Activated gamma-delta T cell (primary cell): ENCODE measurements around the gene KCNQ1OT1.

Source experiments
- DNase-seq: peaks from one replicate; lab custom pipeline; 2025; lab: John Stamatoyannopoulos, UW

The KCNQ1OT1 gene

DNA sequence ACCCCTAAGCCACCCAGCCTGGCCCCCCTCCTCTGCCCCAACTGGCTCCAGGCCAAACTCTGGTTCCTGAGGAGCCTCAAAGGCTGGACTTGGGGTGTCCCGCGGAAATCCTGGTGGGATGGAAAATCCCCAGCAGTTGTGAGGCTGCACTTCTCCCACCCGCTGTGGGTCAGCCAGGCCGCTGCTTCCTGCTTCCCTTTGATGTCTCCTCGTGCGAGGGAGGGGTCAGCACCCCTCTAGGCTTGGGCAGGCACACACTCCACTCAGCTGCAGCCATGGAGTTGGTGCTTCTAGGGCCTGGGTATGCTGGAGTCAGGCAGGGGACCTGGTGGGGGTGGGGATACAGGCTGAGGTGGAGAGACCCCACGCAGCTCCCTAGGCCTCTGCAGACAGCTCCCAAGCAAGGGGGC, 12.0 kb downstream of the KCNQ1OT1 start:
- DNase-seq: no peak

GRCh38 chr11:2687223-2687530, 12.6 kb downstream of the KCNQ1OT1 start:
- DNase-seq: no peak

GRCh38 chr11:2686360-2687222, 13.2 kb downstream of the KCNQ1OT1 start:
- DNase-seq: no peak

DNA sequence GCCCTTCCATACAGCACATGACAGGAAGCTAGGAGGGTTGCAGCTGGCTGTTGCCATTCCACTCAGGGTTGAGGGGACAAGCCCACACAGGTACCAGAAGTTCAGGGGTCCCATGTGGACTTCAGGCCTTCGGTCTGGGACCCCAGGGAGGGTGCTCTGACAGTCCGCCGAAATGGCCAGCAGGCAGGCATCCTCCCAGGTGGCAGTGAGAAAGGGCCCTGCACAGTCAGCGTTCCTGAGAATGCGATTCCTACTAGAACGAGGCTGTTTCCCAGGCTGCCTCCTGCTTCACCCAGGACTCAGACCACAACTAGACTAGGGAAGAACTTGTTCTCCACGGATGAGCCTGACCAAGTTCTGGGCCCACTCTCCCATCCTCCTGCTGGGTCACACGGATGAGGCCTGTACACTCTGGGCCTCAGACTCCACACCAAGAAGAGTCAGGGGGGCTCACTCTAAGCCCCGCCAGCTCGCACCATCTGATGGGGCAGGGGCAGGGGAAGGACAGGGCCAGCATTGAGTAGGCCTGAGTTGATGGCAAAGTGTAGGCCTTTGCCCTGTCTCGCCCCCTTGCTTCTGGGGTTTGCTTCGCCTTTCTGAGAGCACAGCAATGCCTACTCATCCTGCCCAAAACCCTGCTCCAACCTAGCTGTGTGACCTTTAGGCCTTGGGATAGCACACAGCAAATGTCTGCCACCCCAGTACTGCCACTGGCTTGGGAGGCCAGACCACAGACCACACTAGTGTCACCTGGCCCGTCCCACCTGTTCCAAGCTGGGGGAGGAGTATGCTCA, 14.0 kb downstream of the KCNQ1OT1 start:
- DNase-seq: no peak

DNA sequence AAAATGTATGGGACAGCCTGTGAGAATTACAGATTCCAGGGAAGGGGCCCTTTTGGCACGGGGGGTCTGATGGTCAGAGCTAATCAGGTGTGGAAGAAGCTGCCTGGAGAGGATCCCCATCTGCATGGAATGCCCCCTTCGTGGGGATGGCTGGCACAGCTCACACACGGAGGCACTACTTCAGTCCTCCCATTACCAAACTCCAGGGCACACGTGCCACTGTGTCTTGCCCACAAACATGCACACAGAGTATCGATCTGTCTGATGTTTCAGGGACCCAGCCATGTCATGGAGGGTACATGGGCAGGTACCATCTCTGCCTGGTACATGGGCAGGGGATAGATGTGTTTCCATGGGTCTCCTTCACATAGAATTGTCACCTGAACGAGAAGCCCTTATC, 14.7 kb downstream of the KCNQ1OT1 start:
- no peak for DNase-seq

- no peak for DNase-seq
Measured at GRCh38 chr11:2684581-2684980, 15.2 kb downstream of the KCNQ1OT1 start.

GRCh38 chr11:2683806-2684205, 16.0 kb downstream of the KCNQ1OT1 start:
- DNase-seq: no peak

GRCh38 chr11:2681408-2682145, 18.2 kb downstream of the KCNQ1OT1 start:
- no peak for DNase-seq

- no peak for DNase-seq
Measured at GRCh38 chr11:2679011-2679676, 20.6 kb downstream of the KCNQ1OT1 start.

DNA sequence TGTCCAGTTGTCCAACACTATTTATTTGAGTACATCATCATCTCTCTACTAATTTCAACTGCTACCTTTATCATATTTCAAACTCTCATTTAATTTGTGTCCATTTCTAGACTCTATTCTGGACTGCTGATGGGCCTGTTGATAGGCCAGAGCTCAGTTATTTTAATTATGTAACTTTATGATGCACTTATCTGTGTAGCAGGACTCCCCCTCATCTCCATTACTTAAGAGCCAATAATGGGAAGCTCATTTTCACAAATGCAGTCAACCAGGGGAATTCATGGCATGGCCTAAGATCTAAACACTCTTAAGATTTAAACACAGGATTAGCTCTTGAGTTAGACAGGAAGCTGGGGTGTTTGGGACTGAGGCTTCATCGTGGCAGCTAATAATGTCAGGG, 21.4 kb downstream of the KCNQ1OT1 start:
- DNase-seq: no peak

DNA sequence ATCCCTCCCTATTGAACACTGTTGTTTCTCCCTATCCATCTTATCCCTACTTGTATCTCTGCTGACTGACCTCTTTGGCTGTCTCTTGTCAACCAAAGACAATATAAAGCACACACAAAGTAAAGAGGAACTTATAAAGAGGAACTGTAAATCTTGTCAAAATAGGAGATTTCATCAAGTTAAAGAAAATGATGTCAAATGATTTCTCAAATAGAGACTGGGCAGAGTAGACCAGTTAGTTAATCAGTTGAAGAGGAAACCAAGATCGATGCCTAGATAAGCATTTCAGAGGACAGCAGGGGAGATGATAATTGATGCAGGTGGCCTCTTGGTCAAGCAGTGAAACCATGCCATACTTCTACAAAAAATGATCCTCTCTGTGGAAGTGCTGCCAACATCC, 22.7 kb downstream of the KCNQ1OT1 start:
- no peak for DNase-seq

- no peak for DNase-seq
Measured at GRCh38 chr11:2675540-2675939, 24.3 kb downstream of the KCNQ1OT1 start.

DNA sequence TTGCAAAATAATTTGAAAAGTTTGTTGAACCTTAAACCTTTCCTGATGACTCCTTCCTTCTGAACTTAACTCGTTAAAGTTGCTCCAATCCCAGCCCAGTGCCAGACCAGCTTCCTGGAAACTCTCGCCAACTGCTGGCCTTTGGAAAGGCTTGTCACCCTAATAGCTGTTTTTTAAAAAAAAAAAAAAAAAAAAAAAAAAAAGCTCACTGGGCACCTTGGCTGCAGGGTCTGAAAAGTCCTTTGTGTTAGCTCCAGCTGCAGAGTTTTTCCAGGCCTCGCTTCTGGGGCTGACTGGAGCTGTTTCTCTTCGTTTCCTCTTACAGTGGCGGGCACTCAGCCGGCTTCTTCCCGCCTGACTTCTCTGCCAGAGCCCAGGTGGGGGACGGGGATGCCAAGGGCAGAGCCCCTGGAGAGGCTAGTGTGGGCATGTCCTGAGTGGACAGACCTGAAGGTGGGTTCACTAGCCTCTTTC, 25.1 kb downstream of the KCNQ1OT1 start:
- no peak for DNase-seq

GRCh38 chr11:2673871-2674471, 25.8 kb downstream of the KCNQ1OT1 start:
- DNase-seq: no peak

DNA sequence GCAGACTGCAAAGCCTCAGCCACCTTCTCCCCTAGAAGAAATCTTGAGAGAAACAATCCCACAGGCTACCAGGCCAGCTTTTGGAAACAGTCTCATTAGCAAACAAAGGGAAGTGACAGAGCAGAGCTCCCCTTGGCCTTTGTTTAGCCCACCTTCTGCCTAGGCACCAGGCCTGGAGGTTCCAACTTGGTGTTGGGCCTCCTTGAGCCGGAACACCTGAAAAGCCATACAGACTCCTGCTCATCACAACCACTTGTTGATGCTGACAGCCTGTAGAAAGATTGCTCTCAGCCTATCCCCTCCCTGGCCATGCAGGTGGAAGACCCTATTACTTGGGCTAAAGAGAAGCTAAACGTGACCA, 26.6 kb downstream of the KCNQ1OT1 start:
- no peak for DNase-seq

GRCh38 chr11:2672553-2673249, 27.1 kb downstream of the KCNQ1OT1 start:
- DNase-seq: no peak

- DNase-seq: no peak
Measured at GRCh38 chr11:2671748-2672147, 28.0 kb downstream of the KCNQ1OT1 start.

GRCh38 chr11:2670541-2671100, 29.2 kb downstream of the KCNQ1OT1 start:
- no peak for DNase-seq

GRCh38 chr11:2669634-2670469, 29.9 kb downstream of the KCNQ1OT1 start:
- no peak for DNase-seq

DNA sequence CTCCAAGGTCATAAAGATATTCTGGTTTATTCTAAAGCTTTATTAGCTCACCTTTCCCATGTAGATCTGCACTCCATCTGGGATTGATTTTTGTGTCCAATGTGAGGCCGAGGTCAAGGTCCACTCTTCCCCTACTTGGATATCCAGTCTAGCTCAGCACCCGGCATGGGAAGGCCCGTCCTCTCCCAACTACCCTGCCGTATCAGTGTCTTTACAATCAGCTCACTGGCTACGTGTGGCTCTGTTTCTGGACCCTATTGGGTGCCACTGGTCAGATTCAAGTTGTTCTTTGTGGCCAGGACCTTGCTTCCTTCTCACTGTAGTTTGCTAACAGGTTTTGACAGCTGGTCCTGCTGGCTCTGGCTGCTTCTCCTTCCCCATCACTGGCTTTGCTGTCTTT, 30.9 kb downstream of the KCNQ1OT1 start:
- no peak for DNase-seq
